CD4-positive, alpha-beta T cell treated with Interleukin-2 at 100 ng/mL for 4 hours (primary cell): Measurements from ENCODE around the gene TMEM161A.
"Not testable (repeated sequence)": the region's sequence is repeated elsewhere in the genome, so short reads cannot be mapped to it uniquely, and the experiment has no call there.

Experiments
- DNase-seq: peaks from one replicate; pipeline ENCODE4 v3.0.0-alpha.2; 2020; ENCODE audit warnings: low spot score

Gene TMEM161A

DNA sequence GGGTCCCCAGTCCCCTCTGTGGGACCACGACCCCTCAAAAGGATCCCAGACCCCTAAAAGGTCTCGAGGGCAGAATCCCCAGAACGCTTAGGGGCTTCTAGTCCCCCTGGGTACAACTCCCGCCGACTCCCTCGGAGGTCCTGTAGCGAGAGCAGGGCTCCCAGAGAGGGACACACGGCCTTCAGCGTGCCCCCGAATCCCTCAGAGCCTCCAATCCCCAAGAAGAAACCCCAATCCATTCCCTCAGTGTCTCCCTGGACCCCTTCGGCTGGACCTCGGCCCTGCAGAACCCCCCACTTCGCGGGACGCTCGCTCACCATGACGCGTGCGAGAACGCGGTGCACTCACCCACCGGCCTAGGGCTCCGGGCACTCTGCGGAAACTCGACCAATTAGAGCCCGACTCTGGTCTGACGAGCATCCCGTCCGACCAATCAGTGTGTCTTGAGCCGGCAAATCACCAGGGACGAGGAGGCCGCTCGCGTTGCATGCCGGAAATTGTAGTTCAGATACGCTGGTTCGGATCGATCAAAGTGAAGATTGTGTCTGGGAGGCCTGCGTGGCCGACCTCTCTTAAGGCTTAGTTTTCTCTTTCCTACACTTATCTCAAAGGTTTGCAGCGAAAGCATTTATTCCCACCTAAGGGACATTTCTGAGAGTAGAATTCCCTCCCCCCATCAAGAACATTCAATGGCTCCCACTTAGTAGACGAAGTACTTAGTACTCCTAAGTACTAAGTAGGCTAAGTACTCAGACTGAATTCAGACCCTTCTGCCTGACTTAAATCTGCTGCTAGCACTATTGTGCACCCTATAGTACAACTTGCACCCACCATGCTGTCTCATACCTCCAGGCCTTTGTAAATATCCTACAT, at the start of gene TMEM161A:
TSS of gene TMEM161A (minus strand) at position 370 of the 873 bp plus-strand sequence. CDS start at position 320, 50 bp downstream.
- DNase-seq = peak; percentile 99

DNA sequence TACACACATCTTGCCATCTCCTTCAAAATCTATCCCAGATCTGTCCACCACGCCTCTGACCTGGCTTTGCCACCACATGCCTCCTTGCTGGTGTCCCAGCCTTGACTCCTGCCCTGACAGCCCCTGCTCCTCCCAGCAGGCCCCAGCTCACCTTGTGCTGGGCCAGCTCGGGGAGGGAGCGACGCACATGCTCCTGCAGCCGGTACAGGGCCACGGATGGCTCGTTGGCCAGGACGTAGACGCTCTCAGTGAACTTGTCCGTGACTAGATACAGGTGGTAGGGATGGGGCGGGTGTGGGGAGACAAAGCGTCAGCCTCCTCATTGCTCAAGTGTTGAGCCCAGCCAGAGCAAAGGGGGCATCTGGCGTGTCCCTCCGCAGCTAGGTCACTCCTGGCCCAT, 48.5 kb upstream of the TMEM161A start:
- no peak for DNase-seq

DNA sequence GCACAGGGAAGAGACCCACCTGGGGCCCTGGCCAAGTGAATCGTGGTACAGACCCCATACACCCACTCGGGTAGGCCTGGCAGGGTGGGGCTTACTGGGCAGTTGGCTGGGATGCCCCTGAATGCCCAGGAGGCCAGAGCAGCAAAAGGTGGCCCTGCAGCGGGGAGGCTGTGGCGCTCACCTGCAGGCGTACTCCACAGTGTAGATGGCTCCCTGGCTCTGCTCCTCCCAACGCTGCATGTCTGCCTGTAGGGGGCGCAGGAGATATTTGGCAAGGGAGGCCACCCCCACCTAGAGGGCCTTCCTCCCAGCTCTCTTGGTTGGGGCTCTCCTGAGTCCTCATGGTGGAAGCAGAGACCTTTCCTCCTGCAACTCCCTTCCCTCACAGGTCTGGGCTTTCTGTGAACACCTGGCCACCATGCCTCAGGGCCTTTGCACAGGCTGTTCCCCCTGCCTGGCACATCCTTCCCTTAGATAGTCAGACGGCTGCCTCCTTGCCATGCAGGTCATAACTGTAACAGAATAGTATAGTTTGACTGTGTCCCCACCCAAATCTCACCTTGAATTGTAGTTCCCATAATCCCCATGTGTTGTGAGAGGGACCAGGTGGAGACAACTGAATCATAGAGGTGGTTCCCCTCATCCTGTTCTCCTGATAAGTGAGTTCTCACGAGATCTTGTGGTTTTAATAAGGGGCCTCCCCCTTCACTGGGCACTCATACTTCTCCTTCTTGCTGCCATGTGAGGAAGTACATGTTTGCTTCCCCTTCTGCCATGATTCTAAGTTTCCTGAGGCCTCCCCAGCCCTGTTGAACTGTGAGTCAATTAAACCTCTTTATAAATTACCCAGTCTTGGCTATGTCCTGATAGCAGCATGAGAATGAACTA, 47.8 kb upstream of the TMEM161A start:
- DNase-seq = peak; percentile 69

- no peak for DNase-seq
Observed at GRCh38 chr19:19181488-19181998, 43.3 kb upstream of the TMEM161A start.

GRCh38 chr19:19179548-19180441, 41.5 kb upstream of the TMEM161A start:
- DNase-seq = no peak

GRCh38 chr19:19176950-19177349, 38.7 kb upstream of the TMEM161A start:
- no peak for DNase-seq

DNA sequence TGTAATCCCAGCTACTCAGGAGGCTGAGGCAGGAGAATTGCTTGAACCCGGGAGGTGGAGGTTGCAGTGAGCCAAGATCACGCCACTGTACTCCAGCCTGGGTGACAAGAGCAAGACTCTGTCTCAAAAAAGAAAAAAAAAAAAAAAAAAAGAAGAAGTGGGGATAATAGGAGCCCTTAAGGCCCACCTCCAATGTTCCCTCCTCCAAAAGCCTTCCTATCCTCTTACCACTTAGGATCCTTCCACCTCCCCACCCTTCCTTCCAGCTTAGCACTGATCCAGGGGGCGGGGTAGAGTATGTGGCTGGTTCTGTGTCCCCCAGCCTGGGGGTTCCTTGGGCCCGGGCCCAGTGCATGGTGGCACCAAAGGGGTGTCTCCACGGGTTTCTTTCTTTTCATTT, 35.0 kb upstream of the TMEM161A start:
- DNase-seq = not testable (repeated sequence)

GRCh38 chr19:19171821-19172532, 33.7 kb upstream of the TMEM161A start:
- no peak for DNase-seq

GRCh38 chr19:19170873-19171672, 32.8 kb upstream of the TMEM161A start:
- DNase-seq = no peak

DNA sequence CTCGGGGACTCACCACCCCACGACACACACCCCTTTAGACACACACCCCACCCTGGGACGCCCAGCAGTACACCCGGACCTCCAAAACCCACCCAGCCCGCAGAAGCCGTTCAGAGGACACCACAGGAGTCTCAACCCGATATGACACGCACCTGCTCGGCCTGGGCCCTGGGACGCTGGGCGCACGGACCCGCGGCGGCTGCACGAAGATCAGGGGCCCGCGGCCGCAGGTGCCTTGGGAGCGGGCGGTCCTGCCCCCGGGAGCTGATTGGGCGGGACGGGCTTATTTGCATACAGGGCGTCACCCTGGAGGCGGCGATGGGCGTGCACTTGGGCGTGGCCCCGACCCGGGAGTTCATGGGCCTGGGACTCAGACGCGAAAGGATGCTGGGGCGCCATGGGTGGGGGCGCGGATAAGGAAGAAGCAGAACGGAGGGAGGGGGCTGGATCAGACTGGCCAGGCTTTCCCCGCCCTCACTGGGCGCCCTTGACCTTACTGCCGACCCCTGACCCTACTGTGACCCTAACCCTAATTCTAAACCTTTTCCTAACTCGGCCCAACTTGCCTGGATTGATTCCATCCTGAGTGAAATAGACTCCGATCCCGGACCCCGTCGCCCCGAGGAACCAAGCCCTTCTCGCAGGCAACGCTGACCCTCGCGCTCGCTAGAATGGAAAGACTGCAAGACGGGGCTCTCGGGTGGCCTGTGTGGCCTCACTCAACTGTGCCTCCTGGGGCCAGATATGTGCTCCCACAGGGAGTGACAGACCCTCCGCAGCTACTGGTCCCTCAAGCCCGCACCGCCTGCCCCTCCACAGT, 32.0 kb upstream of the TMEM161A start, which contains the start of gene MEF2B:
TSS of gene MEF2B (minus strand) at position 211 of the 820 bp plus-strand sequence. CDS start 19,528 bp downstream, outside the sequence.
- DNase-seq = peak; percentile 62

- DNase-seq = no peak
Observed at GRCh38 chr19:19169236-19170052, 31.2 kb upstream of the TMEM161A start.

- DNase-seq = no peak
Observed at GRCh38 chr19:19167612-19168011, 29.3 kb upstream of the TMEM161A start.

GRCh38 chr19:19165396-19165795, 27.1 kb upstream of the TMEM161A start:
- DNase-seq = no peak

GRCh38 chr19:19162495-19162894, 24.2 kb upstream of the TMEM161A start:
- no peak for DNase-seq

- no peak for DNase-seq
Observed at GRCh38 chr19:19160461-19161035, 22.3 kb upstream of the TMEM161A start.

- no peak for DNase-seq
Observed at GRCh38 chr19:19159534-19159933, 21.3 kb upstream of the TMEM161A start.

DNA sequence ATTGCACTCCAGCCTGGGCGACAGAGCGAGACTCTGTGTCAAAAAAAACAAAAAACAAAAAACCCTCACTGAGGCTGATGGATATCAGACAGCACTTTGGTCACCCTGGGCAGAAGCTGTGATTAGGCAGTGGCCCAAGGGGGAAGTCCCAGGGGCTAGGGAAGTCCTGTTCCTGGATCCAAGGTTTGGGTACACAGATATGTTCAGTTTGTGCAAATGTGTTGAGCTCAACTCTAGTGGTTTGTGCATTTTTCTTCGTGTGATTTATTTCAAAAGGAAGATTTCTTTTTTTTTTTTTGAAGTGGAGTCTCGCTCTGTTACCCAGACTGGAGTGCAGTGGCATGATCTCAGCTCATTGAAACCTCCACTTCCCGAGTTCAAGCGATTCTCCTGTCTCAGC, 19.5 kb upstream of the TMEM161A start:
- no peak for DNase-seq
